Brain microvascular endothelial cell (primary cell): ENCODE data around the gene ADAMTS17.
"Not testable (repeated sequence)": the region's sequence is repeated elsewhere in the genome, so short reads cannot be mapped to it uniquely, and the experiment has no call there.

Experiments used
- DNase-seq: peaks from one replicate; pipeline ENCODE4 v3.0.0-alpha.2; 2020
- H3K27ac ChIP-seq: fragments of 250-450 bp; sonication (Bioruptor Pico); 2 replicates; pipeline ENCODE4 v1.5.1; 2020; ENCODE audit warnings: mild to moderate bottlenecking, moderate library complexity
- H3K27me3 ChIP-seq: fragments of 250-450 bp; sonication (Bioruptor Pico); replicated peaks from 2 replicates; pipeline ENCODE4 v1.5.1; 2020; ENCODE audit warnings: mild to moderate bottlenecking
- H3K36me3 ChIP-seq: fragments of 250-450 bp; sonication (Bioruptor Pico); replicated peaks from 2 replicates; pipeline ENCODE4 v1.5.1; 2020; ENCODE audit warnings: mild to moderate bottlenecking
- H3K4me3 ChIP-seq: 2 replicates; pipeline ENCODE4 v1.5.1; 2011; ENCODE audit warnings: low read depth, mild to moderate bottlenecking, control low read depth, low read length, moderate library complexity
- in situ Hi-C: cut with HindIII; loops from 2 replicates; pipeline ENCODE4 v1.10.0; 2017; ENCODE audit warnings: low sequenced_read_pairs, low pct_ligation_motif_present
- TF ChIP-seq, protein P1 (sequence below): IDR thresholded peaks from 2 replicates; pipeline ENCODE4 v1.5.1; 2011; ENCODE audit warnings: low read depth, mild to moderate bottlenecking, moderate library complexity, low read length, control low read depth, inconsistent platforms; ENCODE audit errors: missing control alignments

ADAMTS17 gene

DNA sequence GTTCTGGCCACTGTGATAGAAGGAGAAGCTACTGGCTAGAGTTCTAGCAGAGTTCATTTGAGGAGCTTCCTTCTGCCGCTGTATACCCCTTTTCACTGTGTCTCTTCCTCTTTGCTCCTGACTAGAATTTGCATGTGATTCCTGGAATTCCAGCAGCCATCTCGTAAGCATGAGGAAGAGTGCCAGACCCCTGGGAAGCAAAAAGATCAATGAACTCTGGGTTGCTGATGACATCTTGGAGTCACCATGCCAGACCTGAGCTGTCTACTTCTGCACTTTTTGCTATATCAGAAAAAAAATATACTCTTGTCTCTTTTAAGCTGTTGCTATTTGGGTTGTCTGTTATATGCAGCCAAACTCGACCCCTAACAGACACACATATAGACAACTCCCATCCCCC is 3.7 kb upstream of the ADAMTS17 start:
- Histone ChIP-seq H3K27ac (no peak overlapping the region), H3K27me3 (peaks cover 5% of the 10 kb centered on the region), H3K4me3 (no peak overlapping the region), H3K36me3 (no peaks in the 10 kb centered on the region)
- TF ChIP-seq, protein P1, sequence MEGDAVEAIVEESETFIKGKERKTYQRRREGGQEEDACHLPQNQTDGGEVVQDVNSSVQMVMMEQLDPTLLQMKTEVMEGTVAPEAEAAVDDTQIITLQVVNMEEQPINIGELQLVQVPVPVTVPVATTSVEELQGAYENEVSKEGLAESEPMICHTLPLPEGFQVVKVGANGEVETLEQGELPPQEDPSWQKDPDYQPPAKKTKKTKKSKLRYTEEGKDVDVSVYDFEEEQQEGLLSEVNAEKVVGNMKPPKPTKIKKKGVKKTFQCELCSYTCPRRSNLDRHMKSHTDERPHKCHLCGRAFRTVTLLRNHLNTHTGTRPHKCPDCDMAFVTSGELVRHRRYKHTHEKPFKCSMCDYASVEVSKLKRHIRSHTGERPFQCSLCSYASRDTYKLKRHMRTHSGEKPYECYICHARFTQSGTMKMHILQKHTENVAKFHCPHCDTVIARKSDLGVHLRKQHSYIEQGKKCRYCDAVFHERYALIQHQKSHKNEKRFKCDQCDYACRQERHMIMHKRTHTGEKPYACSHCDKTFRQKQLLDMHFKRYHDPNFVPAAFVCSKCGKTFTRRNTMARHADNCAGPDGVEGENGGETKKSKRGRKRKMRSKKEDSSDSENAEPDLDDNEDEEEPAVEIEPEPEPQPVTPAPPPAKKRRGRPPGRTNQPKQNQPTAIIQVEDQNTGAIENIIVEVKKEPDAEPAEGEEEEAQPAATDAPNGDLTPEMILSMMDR = no peak
- DNase-seq = no peak
- in situ Hi-C loops = no loop called here

DNA sequence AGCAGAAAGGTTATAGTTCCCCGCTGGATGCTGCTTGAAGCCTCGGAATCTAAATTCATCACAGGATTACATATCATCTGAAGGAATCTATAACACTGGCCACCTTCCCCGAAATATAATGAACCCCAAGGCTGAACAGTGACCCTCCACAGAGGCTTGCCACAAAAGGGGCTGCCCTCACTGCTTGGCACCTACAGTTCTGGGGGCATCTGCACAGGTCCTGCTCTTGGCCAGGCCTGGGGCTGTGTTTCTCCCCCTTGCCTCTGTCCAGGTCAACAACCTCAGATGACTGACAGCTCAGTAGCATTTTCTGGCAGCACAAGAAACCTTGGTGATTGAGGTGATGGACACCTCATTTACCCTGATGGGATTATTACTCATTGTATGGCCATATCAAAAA is 1.5 kb upstream of the ADAMTS17 start:
- TF ChIP-seq, protein P1 = no peak
- no peak for DNase-seq
- peaks cover 8% of the 10 kb centered on the region for H3K27me3 ChIP-seq
- H3K27ac ChIP-seq = no peak overlapping the region
- H3K4me3 ChIP-seq = no peak overlapping the region
- H3K36me3 ChIP-seq = no peaks in the 10 kb centered on the region
- in situ Hi-C loops = no loop called here

DNA sequence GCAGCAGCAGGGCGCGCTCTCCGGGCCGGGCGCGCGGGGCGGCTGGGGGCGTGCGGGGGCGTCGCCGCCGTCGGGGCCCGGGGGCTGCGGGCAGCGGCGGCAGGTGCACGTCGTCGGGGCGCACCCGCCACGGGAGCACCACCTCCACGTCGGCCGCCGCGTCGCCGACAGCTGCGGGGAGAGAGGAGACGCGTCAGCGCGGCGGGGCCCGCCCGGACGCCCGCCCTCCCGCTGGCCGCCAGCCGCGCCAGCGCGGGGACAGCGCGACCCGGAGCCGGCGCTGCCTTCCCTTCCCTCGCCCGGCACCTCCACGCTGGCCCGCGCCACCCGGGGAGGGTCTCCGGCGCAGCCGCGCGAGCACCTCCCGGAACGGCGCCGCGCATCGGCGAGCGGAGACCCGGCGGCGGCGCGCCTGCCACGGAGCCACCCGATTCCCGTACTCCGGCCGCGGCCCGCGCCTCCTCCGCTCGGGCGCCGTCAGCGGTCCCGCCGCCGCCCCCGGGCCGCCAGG is 481 bp downstream of the ADAMTS17 start:
- no peaks in the 10 kb centered on the region for H3K36me3 ChIP-seq
- H3K27me3 ChIP-seq = peaks cover 8% of the 10 kb centered on the region
- peak overlapping the region; percentile 50 for H3K4me3 ChIP-seq
- H3K27ac ChIP-seq = no peak overlapping the region
- DNase-seq = no peak
- in situ Hi-C loops = no loop called here
- TF ChIP-seq, protein P1 = no peak

DNA sequence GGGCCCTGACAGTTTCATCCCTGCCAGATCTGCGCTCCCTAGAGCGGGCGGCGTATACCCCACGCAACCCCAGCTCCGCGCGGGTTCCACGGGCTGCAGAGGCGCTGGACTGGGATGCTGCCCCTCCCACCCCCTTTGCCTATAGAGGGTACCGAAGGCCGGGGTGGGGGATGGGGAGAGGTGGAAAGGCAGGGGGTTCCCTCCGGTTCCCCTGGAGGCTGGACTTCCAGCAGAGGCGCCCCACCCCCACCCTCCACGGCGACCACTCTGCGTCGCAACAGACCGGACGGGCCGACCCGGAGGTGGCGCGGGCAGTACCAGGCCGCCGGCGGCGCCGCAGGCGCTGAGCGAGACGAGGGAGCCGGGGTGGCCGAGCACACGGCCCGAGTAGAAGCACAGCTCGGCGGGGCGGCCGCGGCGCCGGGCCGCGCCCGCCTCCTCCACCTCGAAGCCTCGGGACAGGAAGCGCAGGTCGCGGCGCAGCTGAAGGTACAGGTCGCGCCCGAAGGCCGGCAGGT is 995 bp downstream of the ADAMTS17 start:
- H3K36me3 ChIP-seq = no peaks in the 10 kb centered on the region
- no peak overlapping the region for H3K4me3 ChIP-seq
- in situ Hi-C loops = no loop called here
- no peak overlapping the region for H3K27ac ChIP-seq
- H3K27me3 ChIP-seq = peaks cover 8% of the 10 kb centered on the region
- DNase-seq = no peak
- TF ChIP-seq, protein P1 = no peak

DNA sequence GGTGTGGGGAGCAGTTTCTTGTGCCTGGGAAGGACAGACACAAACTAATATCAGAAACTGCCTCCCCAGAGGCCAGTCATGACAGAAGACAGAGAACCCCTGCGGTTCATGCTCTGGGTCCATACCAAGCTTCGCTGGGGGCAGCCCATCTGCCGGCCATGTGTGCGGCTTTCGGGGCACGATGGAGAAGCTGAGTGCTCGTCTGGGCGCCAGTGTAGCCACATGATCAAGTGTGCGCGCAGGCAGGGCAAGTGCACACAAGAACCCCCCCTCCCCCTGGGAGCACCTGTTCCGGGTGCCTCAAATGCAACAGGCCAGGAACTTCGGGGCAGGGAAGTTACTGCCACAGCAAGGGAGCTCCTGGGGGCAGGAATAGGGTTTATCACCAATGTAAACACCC is 1.8 kb downstream of the ADAMTS17 start:
- Histone ChIP-seq H3K36me3 (no peaks in the 10 kb centered on the region), H3K27ac (no peak overlapping the region), H3K4me3 (no peak overlapping the region), H3K27me3 (peaks cover 8% of the 10 kb centered on the region)
- DNase-seq = no peak
- TF ChIP-seq, protein P1 = no peak
- in situ Hi-C loops = no loop called here

DNA sequence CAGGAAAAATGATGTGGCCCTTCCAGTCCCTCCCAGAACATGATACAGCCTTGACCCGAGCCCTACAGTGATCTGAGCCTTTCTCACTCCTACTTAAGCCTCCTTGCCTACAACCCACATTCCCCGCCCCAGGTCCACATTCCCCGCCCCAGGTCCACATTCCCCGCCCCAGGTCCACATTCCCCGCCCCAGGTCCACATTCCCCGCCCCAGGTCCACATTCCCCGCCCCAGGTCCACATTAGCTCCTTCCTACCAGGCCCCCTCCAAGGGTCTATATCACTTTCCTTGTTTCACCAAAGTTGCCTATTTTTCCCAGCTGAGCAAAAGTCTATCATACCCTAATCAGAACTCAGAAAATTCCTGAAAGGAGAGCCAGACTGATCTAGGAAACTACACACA is 2.3 kb downstream of the ADAMTS17 start:
- DNase-seq, H3K36me3 ChIP-seq, H3K4me3 ChIP-seq, H3K27ac ChIP-seq, in situ Hi-C loops, H3K27me3 ChIP-seq: not testable (repeated sequence)
